GM23338 (cell line): Measurements from ENCODE around the gene CDK14. TPM values are rescaled to one million over a fixed set of nuclear protein-coding genes. Genes with fewer than 3 reads are reported as not detected.

ENCODE experiments used
- ATAC-seq: fragments of 200-7000 bp; cut with Tn5 transposase; 3 replicates; pipeline ENCODE4 v1.9.1; 2020
- DNase-seq: peaks from one replicate; pipeline ENCODE4 v3.0.0-alpha.2; 2015; ENCODE audit warnings: low spot score
- H2AFZ ChIP-seq: fragments of 200-600 bp; sonication (generic); 2 replicates; pipeline ENCODE4 v1.8.0; 2016; ENCODE audit warnings: antibody characterized with exemption, mild to moderate bottlenecking, moderate library complexity
- H3F3A ChIP-seq: fragments of 200-600 bp; sonication (generic); replicated peaks from 2 replicates; pipeline ENCODE4 v1.8.0; 2017; ENCODE audit warnings: antibody characterized with exemption, mixed run types, low read depth
- H3K27ac ChIP-seq: fragments of 200-600 bp; sonication (generic); 2 replicates; pipeline ENCODE4 v1.6.1; 2016; ENCODE audit warnings: low read depth
- H3K27me3 ChIP-seq: fragments of 200-600 bp; sonication (generic); 2 replicates; pipeline ENCODE4 v1.8.0; 2016; ENCODE audit warnings: mild to moderate bottlenecking, mixed run types, moderate library complexity; ENCODE audit not compliant: insufficient read depth
- H3K36me3 ChIP-seq: fragments of 200-600 bp; sonication (generic); 2 replicates; pipeline ENCODE4 v1.8.0; 2016; ENCODE audit warnings: mild to moderate bottlenecking; ENCODE audit not compliant: insufficient read depth
- H3K4me1 ChIP-seq: fragments of 200-600 bp; sonication (generic); 2 replicates; pipeline ENCODE4 v1.8.0; 2016; ENCODE audit warnings: mild to moderate bottlenecking, moderate library complexity; ENCODE audit not compliant: insufficient read depth
- H3K4me2 ChIP-seq: fragments of 200-600 bp; sonication (generic); 2 replicates; pipeline ENCODE4 v1.7.1; 2017; ENCODE audit warnings: mixed run types
- H3K4me3 ChIP-seq: fragments of 200-600 bp; sonication (generic); 2 replicates; pipeline ENCODE4 v1.6.1; 2016; ENCODE audit warnings: mixed run types
- H3K79me2 ChIP-seq: fragments of 200-600 bp; sonication (generic); replicated peaks from 2 replicates; pipeline ENCODE4 v1.8.0; 2017; ENCODE audit warnings: mild to moderate bottlenecking; ENCODE audit not compliant: insufficient read depth
- H3K9me2 ChIP-seq: fragments of 200-600 bp; sonication (generic); 2 replicates; pipeline ENCODE4 v1.8.0; 2017; ENCODE audit not compliant: insufficient read depth
- H4K20me1 ChIP-seq: fragments of 200-600 bp; sonication (generic); replicated peaks from 2 replicates; pipeline ENCODE4 v1.8.0; 2017; ENCODE audit warnings: mild to moderate bottlenecking; ENCODE audit not compliant: insufficient read depth
- H3K27ac Mint-ChIP-seq: 2 replicates; pipeline ENCODE4 v1.8.0; 2020; ENCODE audit warnings: inconsistent platforms, mild to moderate bottlenecking, moderate library complexity, mixed read lengths
- H3K27me3 Mint-ChIP-seq: 3 replicates; pipeline ENCODE4 v1.8.0; 2022; ENCODE audit warnings: low read depth, mild to moderate bottlenecking, moderate library complexity, mixed read lengths, inconsistent platforms; ENCODE audit not compliant: insufficient read depth, poor library complexity
- H3K36me3 Mint-ChIP-seq: 3 replicates; pipeline ENCODE4 v1.8.0; 2021; ENCODE audit warnings: low read depth, mild to moderate bottlenecking, inconsistent platforms, moderate library complexity, mixed read lengths
- H3K4me1 Mint-ChIP-seq: 3 replicates; pipeline ENCODE4 v1.8.0; 2020; ENCODE audit warnings: mild to moderate bottlenecking, inconsistent platforms, mixed read lengths
- H3K4me3 Mint-ChIP-seq: 3 replicates; pipeline ENCODE4 v1.8.0; 2021; ENCODE audit warnings: moderate library complexity, mild to moderate bottlenecking, inconsistent platforms, mixed read lengths
- H3K9me3 Mint-ChIP-seq: 3 replicates; pipeline ENCODE4 v1.8.0; 2020; ENCODE audit warnings: moderate library complexity, mild to moderate bottlenecking, inconsistent platforms, mixed read lengths
- CREB1 ChIP-seq: fragments of 250-450 bp; sonication (Bioruptor Pico); IDR thresholded peaks from 2 replicates; pipeline ENCODE4 v1.5.0; 2020; ENCODE audit warnings: low read depth, mild to moderate bottlenecking, moderate library complexity
- EZH2 ChIP-seq: fragments of 200-600 bp; sonication (generic); IDR thresholded peaks from one replicate; pipeline ENCODE4 v1.8.0; 2017; ENCODE audit warnings: antibody characterized with exemption, mild to moderate bottlenecking, low read depth; ENCODE audit not compliant: unreplicated experiment
- EZH2phosphoT487 ChIP-seq: fragments of 200-600 bp; sonication (generic); IDR thresholded peaks from one replicate; pipeline ENCODE4 v1.8.1; 2018; ENCODE audit warnings: antibody characterized with exemption; ENCODE audit not compliant: unreplicated experiment
- JUNB ChIP-seq: IDR thresholded peaks from one replicate; pipeline ENCODE4 v1.6.1; 2016; ENCODE audit warnings: antibody characterized with exemption; ENCODE audit not compliant: unreplicated experiment
- NANOG ChIP-seq: IDR thresholded peaks from 2 replicates; pipeline ENCODE4 v1.6.1; 2016; ENCODE audit warnings: antibody characterized with exemption, borderline replicate concordance
- POLR2AphosphoS5 ChIP-seq: IDR thresholded peaks from 2 replicates; pipeline ENCODE4 v1.6.1; 2016; ENCODE audit warnings: antibody characterized with exemption, low read depth
- STAT1 ChIP-seq: IDR thresholded peaks from one replicate; pipeline ENCODE4 v1.6.1; 2016; ENCODE audit warnings: antibody characterized with exemption; ENCODE audit not compliant: unreplicated experiment
- ZNF114 ChIP-seq: fragments of 250-450 bp; sonication (Bioruptor Pico); IDR thresholded peaks from 2 replicates; pipeline ENCODE4 v1.5.0; 2020; ENCODE audit warnings: mild to moderate bottlenecking, moderate library complexity
- ZNF331 ChIP-seq: fragments of 250-450 bp; sonication (Bioruptor Pico); IDR thresholded peaks from 2 replicates; pipeline ENCODE4 v1.5.0; 2020; ENCODE audit warnings: low read depth, mild to moderate bottlenecking, moderate library complexity
- polyA plus RNA-seq: library from polyadenylated mRNA; unstranded; fragments of >200 nt; fragmentation: Nextera tagmentation; extraction: Ambion mirVana; gene quantifications from 2 replicates; pipeline ENCODE4 v1.2.1, GENCODE V29; 2016
- total RNA-seq: library from RNA; depleted of rRNA; stranded (reverse); fragments of >200 nt; shearing (Covaris generic); gene quantifications from 2 replicates; pipeline ENCODE4 v1.2.3, GENCODE V29; 2014
- TF ChIP-seq, protein P1 (sequence below): IDR thresholded peaks from one replicate; pipeline ENCODE4 v1.6.1; 2018; ENCODE audit warnings: antibody characterized with exemption; ENCODE audit not compliant: unreplicated experiment
- TF ChIP-seq, protein P2 (sequence below), 2 experiments: fragments of 200-600 bp in 1 of 2; sonication (generic) in 1 of 2; conservative IDR thresholded peaks; 2 replicates each; pipeline versions ENCODE4 v1.5.1 to v1.6.1; 2016 to 2017; ENCODE audit warnings: antibody characterized with exemption in 2 of 2, low read depth in 2 of 2, mild to moderate bottlenecking in 2 of 2, moderate library complexity in 1 of 2
- TF ChIP-seq, protein P3 (sequence below): IDR thresholded peaks from 2 replicates; pipeline ENCODE4 v1.6.1; 2016; ENCODE audit warnings: antibody characterized with exemption

CDK14 gene
- total and polyA plus RNA-seq, 2 experiments from 2014 or later: 11.2 to 24.0 TPM

DNA sequence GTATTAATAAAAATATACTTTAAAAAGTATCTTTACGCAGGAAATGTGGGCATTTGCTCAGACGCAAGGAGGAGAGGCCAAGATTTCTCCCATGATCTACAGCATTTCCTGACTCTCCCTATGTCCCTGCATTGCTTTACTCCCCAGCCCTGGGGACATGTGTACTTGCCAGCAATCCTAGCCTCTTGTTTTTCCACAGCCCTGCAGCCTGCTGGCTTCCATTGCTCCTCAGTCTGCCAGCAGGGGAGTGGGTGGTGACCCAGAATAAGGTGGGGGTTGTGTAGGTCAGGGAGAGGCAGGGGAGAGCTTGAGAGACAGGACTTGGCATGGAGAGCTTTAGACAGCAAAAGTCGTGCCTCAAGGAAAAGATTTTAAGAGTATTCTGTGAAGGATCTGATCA, 307.7 kb downstream of the CDK14 start:
- no peaks in the 10 kb centered on the region for H3K79me2 ChIP-seq
- no peaks in the 10 kb centered on the region for H3K27me3 Mint-ChIP-seq
- H3K4me1 Mint-ChIP-seq: peaks cover 22% of the 10 kb centered on the region
- H3K36me3 Mint-ChIP-seq: no peaks in the 10 kb centered on the region
- no peaks in the 10 kb centered on the region for H3F3A ChIP-seq
- H3K36me3 ChIP-seq: no peaks in the 10 kb centered on the region
- H3K4me2 ChIP-seq: no peak overlapping the region
- no peak overlapping the region for H2AFZ ChIP-seq
- H3K4me1 ChIP-seq: peaks cover 6% of the 10 kb centered on the region; the same call in 1 of the 2 replicates
- ATAC-seq (peak; percentile 83), DNase-seq (peak; percentile 12)
- H3K27me3 ChIP-seq: no peaks in the 10 kb centered on the region
- H3K27ac ChIP-seq: no peak overlapping the region
- TF ChIP-seq ZNF331 (CRISPR knock-in tag) (no peak), STAT1 (no peak), CREB1 (no peak), EZH2phosphoT487 (no peak), NANOG (no peak), ZNF114 (CRISPR knock-in tag) (no peak)
- TF ChIP-seq, protein P1, sequence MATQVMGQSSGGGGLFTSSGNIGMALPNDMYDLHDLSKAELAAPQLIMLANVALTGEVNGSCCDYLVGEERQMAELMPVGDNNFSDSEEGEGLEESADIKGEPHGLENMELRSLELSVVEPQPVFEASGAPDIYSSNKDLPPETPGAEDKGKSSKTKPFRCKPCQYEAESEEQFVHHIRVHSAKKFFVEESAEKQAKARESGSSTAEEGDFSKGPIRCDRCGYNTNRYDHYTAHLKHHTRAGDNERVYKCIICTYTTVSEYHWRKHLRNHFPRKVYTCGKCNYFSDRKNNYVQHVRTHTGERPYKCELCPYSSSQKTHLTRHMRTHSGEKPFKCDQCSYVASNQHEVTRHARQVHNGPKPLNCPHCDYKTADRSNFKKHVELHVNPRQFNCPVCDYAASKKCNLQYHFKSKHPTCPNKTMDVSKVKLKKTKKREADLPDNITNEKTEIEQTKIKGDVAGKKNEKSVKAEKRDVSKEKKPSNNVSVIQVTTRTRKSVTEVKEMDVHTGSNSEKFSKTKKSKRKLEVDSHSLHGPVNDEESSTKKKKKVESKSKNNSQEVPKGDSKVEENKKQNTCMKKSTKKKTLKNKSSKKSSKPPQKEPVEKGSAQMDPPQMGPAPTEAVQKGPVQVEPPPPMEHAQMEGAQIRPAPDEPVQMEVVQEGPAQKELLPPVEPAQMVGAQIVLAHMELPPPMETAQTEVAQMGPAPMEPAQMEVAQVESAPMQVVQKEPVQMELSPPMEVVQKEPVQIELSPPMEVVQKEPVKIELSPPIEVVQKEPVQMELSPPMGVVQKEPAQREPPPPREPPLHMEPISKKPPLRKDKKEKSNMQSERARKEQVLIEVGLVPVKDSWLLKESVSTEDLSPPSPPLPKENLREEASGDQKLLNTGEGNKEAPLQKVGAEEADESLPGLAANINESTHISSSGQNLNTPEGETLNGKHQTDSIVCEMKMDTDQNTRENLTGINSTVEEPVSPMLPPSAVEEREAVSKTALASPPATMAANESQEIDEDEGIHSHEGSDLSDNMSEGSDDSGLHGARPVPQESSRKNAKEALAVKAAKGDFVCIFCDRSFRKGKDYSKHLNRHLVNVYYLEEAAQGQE: no peak
- TF ChIP-seq, protein P2, sequence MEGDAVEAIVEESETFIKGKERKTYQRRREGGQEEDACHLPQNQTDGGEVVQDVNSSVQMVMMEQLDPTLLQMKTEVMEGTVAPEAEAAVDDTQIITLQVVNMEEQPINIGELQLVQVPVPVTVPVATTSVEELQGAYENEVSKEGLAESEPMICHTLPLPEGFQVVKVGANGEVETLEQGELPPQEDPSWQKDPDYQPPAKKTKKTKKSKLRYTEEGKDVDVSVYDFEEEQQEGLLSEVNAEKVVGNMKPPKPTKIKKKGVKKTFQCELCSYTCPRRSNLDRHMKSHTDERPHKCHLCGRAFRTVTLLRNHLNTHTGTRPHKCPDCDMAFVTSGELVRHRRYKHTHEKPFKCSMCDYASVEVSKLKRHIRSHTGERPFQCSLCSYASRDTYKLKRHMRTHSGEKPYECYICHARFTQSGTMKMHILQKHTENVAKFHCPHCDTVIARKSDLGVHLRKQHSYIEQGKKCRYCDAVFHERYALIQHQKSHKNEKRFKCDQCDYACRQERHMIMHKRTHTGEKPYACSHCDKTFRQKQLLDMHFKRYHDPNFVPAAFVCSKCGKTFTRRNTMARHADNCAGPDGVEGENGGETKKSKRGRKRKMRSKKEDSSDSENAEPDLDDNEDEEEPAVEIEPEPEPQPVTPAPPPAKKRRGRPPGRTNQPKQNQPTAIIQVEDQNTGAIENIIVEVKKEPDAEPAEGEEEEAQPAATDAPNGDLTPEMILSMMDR (conservative IDR thresholded peaks at IDR 0.05; ENCODE audit: low read depth in 2 of 2): no peak
- H3K27ac Mint-ChIP-seq: peak overlapping the region; percentile 68; the same call in 1 of the 2 replicates
- no peaks in the 10 kb centered on the region for H3K9me2 ChIP-seq
- H3K4me3 ChIP-seq: no peak overlapping the region
- no peaks in the 10 kb centered on the region for H3K9me3 Mint-ChIP-seq
- no peak overlapping the region for H3K4me3 Mint-ChIP-seq
- no peaks in the 10 kb centered on the region for H4K20me1 ChIP-seq

DNA sequence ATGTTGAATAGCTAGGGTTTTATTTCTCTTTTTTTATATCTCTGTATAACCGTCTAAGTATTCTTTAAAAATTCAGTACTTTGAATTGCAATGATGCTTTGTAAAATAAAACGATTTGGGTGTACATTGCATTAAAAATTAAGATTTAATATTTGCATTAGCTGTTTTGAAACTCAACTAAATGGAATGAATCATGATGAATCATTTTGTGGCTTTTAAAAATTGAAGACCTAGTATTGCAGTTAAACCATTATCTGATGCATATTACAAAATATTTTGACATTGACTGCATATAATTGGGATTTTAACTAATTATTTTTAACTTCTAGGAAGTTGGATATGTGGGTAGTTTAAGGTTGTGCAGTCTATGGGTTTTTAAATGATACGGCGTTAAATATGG, 314.0 kb downstream of the CDK14 start:
- Histone ChIP-seq H2AFZ (no peak overlapping the region), H3K4me1 (no peaks in the 10 kb centered on the region), H4K20me1 (no peaks in the 10 kb centered on the region), H3K4me3 (no peak overlapping the region), H3K4me2 (no peak overlapping the region), H3K9me2 (no peaks in the 10 kb centered on the region), H3K36me3 (no peaks in the 10 kb centered on the region), H3K79me2 (no peaks in the 10 kb centered on the region), H3F3A (no peaks in the 10 kb centered on the region), H3K27ac (no peak overlapping the region), H3K27me3 (no peaks in the 10 kb centered on the region)
- no peak overlapping the region for H3K27ac Mint-ChIP-seq
- H3K27me3 Mint-ChIP-seq: peaks cover under 1% of the 10 kb centered on the region
- peaks cover 1% of the 10 kb centered on the region; the same call in 2 of the 3 replicates for H3K4me1 Mint-ChIP-seq
- no peaks in the 10 kb centered on the region; the same call in 2 of the 3 replicates for H3K36me3 Mint-ChIP-seq
- DNase-seq (no peak), ATAC-seq (no peak)
- H3K9me3 Mint-ChIP-seq: no peaks in the 10 kb centered on the region; the same call in 2 of the 3 replicates
- no peak overlapping the region for H3K4me3 Mint-ChIP-seq
- TF ChIP-seq NANOG (no peak), STAT1 (no peak), JUNB (no peak), ZNF114 (CRISPR knock-in tag) (no peak), CREB1 (no peak), EZH2 (no peak), ZNF331 (CRISPR knock-in tag) (no peak), POLR2AphosphoS5 (no peak)
- TF ChIP-seq, protein P3, sequence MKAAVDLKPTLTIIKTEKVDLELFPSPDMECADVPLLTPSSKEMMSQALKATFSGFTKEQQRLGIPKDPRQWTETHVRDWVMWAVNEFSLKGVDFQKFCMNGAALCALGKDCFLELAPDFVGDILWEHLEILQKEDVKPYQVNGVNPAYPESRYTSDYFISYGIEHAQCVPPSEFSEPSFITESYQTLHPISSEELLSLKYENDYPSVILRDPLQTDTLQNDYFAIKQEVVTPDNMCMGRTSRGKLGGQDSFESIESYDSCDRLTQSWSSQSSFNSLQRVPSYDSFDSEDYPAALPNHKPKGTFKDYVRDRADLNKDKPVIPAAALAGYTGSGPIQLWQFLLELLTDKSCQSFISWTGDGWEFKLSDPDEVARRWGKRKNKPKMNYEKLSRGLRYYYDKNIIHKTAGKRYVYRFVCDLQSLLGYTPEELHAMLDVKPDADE: no peak
- TF ChIP-seq, protein P2 (conservative IDR thresholded peaks at IDR 0.05; ENCODE audit: low read depth in 2 of 2): no peak
- TF ChIP-seq, protein P1: no peak
